ENCODE measurements around the gene RYR2. TPM values are rescaled to one million over a fixed set of nuclear protein-coding genes. Genes with fewer than 3 reads are reported as not detected.

RYR2 gene
- total RNA-seq, 4 donors from 2014 or later: 0.88 to 8.4 (median 5.5) TPM

- H3K9me3 ChIP-seq: no peaks in the 10 kb centered on the region
- no peaks in the 10 kb centered on the region for H3K36me3 ChIP-seq
- H3K4me3 ChIP-seq: no peak overlapping the region
- TF ChIP-seq POLR2A (IDR thresholded peaks at IDR 0.05): no peak
- no peak for TF ChIP-seq CTCF (IDR thresholded peaks at IDR 0.05)
- H3K4me1 ChIP-seq: no peaks in the 10 kb centered on the region
- H3K27me3 ChIP-seq: no peaks in the 10 kb centered on the region
- H3K27ac ChIP-seq: no peak overlapping the region
- no peak for DNase-seq
- intact Hi-C loops (cut with DNase I; ENCODE audit: low total_unique reads): no loop called here
Observed at GRCh38 chr1:237863234-237863633, 821.2 kb downstream of the RYR2 start.

- no peak for TF ChIP-seq POLR2A (IDR thresholded peaks at IDR 0.05)
- peak in 3 of 4 experiments; percentile 14 to 46 (median 43) for TF ChIP-seq CTCF (IDR thresholded peaks at IDR 0.05)
- peak in 1 of 2 donors; percentile 16 for DNase-seq
Observed at GRCh38 chr1:237864338-237865244, 822.6 kb downstream of the RYR2 start.

GRCh38 chr1:237867380-237867888, 825.5 kb downstream of the RYR2 start:
- intact Hi-C loops (cut with DNase I; ENCODE audit: low total_unique reads): no loop called here
- no peak for DNase-seq
- Histone ChIP-seq H3K36me3 (no peaks in the 10 kb centered on the region), H3K4me1 (no peaks in the 10 kb centered on the region), H3K27ac (no peak overlapping the region), H3K9me3 (no peaks in the 10 kb centered on the region), H3K4me3 (no peak overlapping the region), H3K27me3 (no peaks in the 10 kb centered on the region)
- TF ChIP-seq CTCF (IDR thresholded peaks at IDR 0.05): no peak
- TF ChIP-seq POLR2A (IDR thresholded peaks at IDR 0.05): no peak

More at GRCh38 chr1:237864338-237865244, 822.6 kb downstream of the RYR2 start:
- intact Hi-C loops (cut with DNase I; ENCODE audit: low total_unique reads): no loop called here
- H3K27ac ChIP-seq: no peak overlapping the region
- H3K4me3 ChIP-seq: no peak overlapping the region
- H3K9me3 ChIP-seq: no peaks in the 10 kb centered on the region
- H3K4me1 ChIP-seq: no peaks in the 10 kb centered on the region
- H3K27me3 ChIP-seq: no peaks in the 10 kb centered on the region
- H3K36me3 ChIP-seq: no peaks in the 10 kb centered on the region

DNA sequence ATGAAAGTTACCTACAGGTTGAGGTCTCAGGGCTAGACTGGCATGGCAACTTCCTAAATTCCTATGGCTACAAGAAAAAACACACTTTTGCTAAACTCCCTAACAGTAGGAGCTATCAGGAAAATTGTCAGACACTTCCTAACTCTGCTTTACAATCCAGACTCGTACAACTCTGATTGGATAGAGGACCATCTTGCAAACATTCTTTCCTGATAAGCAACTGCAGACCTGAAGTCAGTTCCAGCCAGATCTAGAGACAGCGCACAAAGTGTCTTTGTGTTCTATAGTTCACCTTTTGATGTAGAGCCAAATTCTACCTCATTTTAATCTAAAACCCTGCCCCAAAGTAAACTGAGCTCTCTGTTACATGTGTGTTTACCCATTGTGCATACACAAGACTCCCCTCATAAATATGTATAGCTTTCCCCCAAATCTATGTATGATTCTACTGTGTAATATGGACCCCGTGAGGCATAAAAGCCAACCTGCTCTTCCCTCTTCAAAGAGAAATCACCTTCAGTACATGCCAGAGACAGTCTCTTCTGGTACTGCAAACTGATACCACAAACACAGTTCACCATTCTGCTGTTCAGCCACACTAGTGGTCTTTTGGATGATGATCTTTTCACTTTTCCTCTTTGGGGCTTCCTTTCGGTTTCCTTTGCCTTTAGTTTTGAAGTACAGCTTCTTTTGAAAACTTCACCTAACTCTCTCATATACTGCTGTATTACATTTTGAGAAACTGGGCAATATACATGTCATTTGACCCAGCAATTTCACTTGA, 827.0 kb downstream of the RYR2 start:
- intact Hi-C loops (cut with DNase I; ENCODE audit: low total_unique reads): no loop called here
- DNase-seq: no peak
- Histone ChIP-seq H3K4me1 (no peaks in the 10 kb centered on the region), H3K4me3 (no peak overlapping the region), H3K27me3 (no peaks in the 10 kb centered on the region), H3K36me3 (no peaks in the 10 kb centered on the region), H3K27ac (no peak overlapping the region), H3K9me3 (no peaks in the 10 kb centered on the region)
- TF ChIP-seq POLR2A (IDR thresholded peaks at IDR 0.05): no peak
- no peak for TF ChIP-seq CTCF (IDR thresholded peaks at IDR 0.05)
